Mammary epithelial cell (primary cell): Measurements from ENCODE around the gene CEP72.

Experiments
- EZH2 ChIP-seq: IDR thresholded peaks from 2 replicates; pipeline ENCODE4 v1.6.1; 2012; ENCODE audit warnings: low read length, inconsistent platforms, borderline replicate concordance
- TF ChIP-seq, protein P1 (sequence below), 2 donors: IDR thresholded peaks in 1 of 2; conservative IDR thresholded peaks in 1 of 2; 2 replicates each; pipeline ENCODE4 v1.5.1; 2011 to 2012; ENCODE audit warnings: inconsistent platforms in 2 of 2, low read length in 2 of 2, mild to moderate bottlenecking in 2 of 2, control low read depth in 1 of 2, low read depth in 1 of 2; ENCODE audit not compliant: insufficient read depth in 1 of 2; ENCODE audit errors: extremely low read depth in 1 of 2

DNA sequence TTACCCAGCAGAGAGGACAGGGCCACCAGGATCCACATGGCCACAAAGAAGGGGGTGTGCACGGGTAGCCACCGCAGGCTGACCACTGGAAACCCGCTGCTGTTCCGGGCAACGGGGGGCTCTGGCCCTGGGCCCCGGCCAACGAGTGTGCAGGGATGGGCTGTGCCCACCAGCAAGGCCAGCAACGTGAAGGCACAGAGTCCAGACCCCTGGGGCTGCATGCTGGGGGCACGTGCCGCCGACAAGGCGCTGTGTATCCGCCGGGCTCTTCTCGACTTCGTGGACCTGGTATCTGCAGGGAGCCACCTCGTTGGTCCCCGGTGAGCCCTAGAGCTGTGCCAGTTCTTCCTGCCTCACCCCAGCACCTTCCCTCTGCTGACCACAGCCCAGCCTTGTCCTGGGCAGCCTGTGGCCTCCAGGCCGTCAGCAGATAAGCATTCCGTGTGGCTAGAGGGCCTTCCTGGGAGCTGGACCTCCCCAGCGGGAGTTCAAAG, 42.2 kb upstream of the CEP72 start:
- TF ChIP-seq, protein P1, sequence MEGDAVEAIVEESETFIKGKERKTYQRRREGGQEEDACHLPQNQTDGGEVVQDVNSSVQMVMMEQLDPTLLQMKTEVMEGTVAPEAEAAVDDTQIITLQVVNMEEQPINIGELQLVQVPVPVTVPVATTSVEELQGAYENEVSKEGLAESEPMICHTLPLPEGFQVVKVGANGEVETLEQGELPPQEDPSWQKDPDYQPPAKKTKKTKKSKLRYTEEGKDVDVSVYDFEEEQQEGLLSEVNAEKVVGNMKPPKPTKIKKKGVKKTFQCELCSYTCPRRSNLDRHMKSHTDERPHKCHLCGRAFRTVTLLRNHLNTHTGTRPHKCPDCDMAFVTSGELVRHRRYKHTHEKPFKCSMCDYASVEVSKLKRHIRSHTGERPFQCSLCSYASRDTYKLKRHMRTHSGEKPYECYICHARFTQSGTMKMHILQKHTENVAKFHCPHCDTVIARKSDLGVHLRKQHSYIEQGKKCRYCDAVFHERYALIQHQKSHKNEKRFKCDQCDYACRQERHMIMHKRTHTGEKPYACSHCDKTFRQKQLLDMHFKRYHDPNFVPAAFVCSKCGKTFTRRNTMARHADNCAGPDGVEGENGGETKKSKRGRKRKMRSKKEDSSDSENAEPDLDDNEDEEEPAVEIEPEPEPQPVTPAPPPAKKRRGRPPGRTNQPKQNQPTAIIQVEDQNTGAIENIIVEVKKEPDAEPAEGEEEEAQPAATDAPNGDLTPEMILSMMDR (conservative IDR thresholded peaks at IDR 0.05 in 1 of 2, IDR thresholded peaks at IDR 0.05 in 1 of 2; ENCODE audit: extremely low read depth in 1 of 2, insufficient read depth in 1 of 2, low read depth in 1 of 2, low read length in 2 of 2), result no peak
- no peak for TF ChIP-seq EZH2
